IMR-90 (cell line): Measurements from ENCODE around the gene KATNB1. TPM values are rescaled to one million over a fixed set of nuclear protein-coding genes. Genes with fewer than 3 reads are reported as not detected.

Experiments
- ATAC-seq: fragments of 200-7000 bp; cut with Tn5 transposase; 2 replicates; pipeline ENCODE4 v1.9.1; 2020; ENCODE audit warnings: low read depth, mild to moderate bottlenecking, moderate library complexity
- BruUV-seq: library from RNA; stranded (reverse); fragments of 400-500 nt; replicated peaks from 2 replicates; lab custom pipeline; 2021; lab: Mats Ljungman, UMichigan
- CTCF ChIA-PET: fragments of 300-600 bp; formaldehyde crosslinking; extraction: SDS; loops from one replicate; lab custom pipeline; 2021; ENCODE audit warnings: antibody characterized with exemption; lab: Yijun Ruan, JAX
- POLR2A ChIA-PET: fragments of 300-600 bp; sonication (Branson Sonifier 250); formaldehyde crosslinking; loops from one replicate; lab custom pipeline; 2022; ENCODE audit warnings: antibody characterized with exemption; ENCODE audit not compliant: unreplicated experiment; lab: Charles Lee
- DNase-seq: peaks from one replicate; pipeline ENCODE4 v3.0.0; 2013
- H2AFZ ChIP-seq: replicated peaks from 2 replicates; pipeline ENCODE3; 2013; ENCODE audit warnings: low read length, mild to moderate bottlenecking; ENCODE audit not compliant: poor library complexity
- H2AK5ac ChIP-seq: 2 replicates; pipeline ENCODE4 v1.6.1; 2013; ENCODE audit warnings: low read depth, low read length, inconsistent platforms
- H2AK9ac ChIP-seq: replicated peaks from 2 replicates; pipeline ENCODE3; 2013; ENCODE audit warnings: mild to moderate bottlenecking, low read depth, low read length, moderate library complexity; ENCODE audit not compliant: poor library complexity
- H2BK120ac ChIP-seq: 2 replicates; pipeline ENCODE4 v1.6.1; 2013; ENCODE audit warnings: low read depth, low read length, inconsistent platforms
- H2BK15ac ChIP-seq: 3 replicates; pipeline ENCODE4 v1.6.1; 2013; ENCODE audit warnings: low read depth, low read length, inconsistent platforms
- H2BK20ac ChIP-seq: 2 replicates; pipeline ENCODE4 v1.6.1; 2013; ENCODE audit warnings: low read depth, mild to moderate bottlenecking, inconsistent platforms, low read length, moderate library complexity
- H2BK5ac ChIP-seq: 2 replicates; pipeline ENCODE4 v1.6.1; 2013; ENCODE audit warnings: mild to moderate bottlenecking, low read depth, low read length, inconsistent platforms; ENCODE audit not compliant: poor library complexity, severe bottlenecking
- H3K14ac ChIP-seq: replicated peaks from 2 replicates; pipeline ENCODE4 v1.6.1; 2013; ENCODE audit warnings: low read depth, low read length, inconsistent platforms
- H3K18ac ChIP-seq: 2 replicates; pipeline ENCODE4 v1.6.1; 2013; ENCODE audit warnings: low read depth, low read length, control low read depth
- H3K23ac ChIP-seq: 2 replicates; pipeline ENCODE4 v1.6.1; 2013; ENCODE audit warnings: low read depth, low read length, inconsistent platforms
- H3K27ac ChIP-seq: 2 replicates; pipeline ENCODE4 v1.5.1; 2013; ENCODE audit warnings: mild to moderate bottlenecking, control low read depth, low read length; ENCODE audit not compliant: insufficient read depth
- H3K27me3 ChIP-seq: 2 replicates; pipeline ENCODE4 v1.6.1; 2013; ENCODE audit warnings: low read length; ENCODE audit not compliant: control insufficient read depth, insufficient read depth
- H3K36me3 ChIP-seq: 2 replicates; pipeline ENCODE4 v1.6.1; 2013; ENCODE audit warnings: low read length, mixed read lengths; ENCODE audit not compliant: control insufficient read depth, insufficient read depth
- H3K4ac ChIP-seq: 2 replicates; pipeline ENCODE4 v1.6.1; 2013; ENCODE audit warnings: low read depth, low read length, inconsistent platforms
- H3K4me1 ChIP-seq: 2 replicates; pipeline ENCODE4 v1.6.1; 2013; ENCODE audit warnings: low read length, mixed read lengths; ENCODE audit not compliant: control insufficient read depth, insufficient read depth
- H3K4me2 ChIP-seq: 2 replicates; pipeline ENCODE4 v1.6.1; 2013; ENCODE audit warnings: low read depth, mild to moderate bottlenecking, control low read depth, low read length, moderate library complexity
- H3K4me3 ChIP-seq: 2 replicates; pipeline ENCODE4 v1.5.1; 2013; ENCODE audit warnings: low read depth, mild to moderate bottlenecking, control low read depth, low read length, moderate library complexity; ENCODE audit not compliant: insufficient read depth
- H3K56ac ChIP-seq: 2 replicates; pipeline ENCODE4 v1.6.1; 2013; ENCODE audit warnings: low read length, inconsistent platforms; ENCODE audit not compliant: insufficient read depth; ENCODE audit errors: extremely low read depth
- H3K79me1 ChIP-seq, 2 experiments: 2 replicates each; pipeline ENCODE4 v1.6.1; 2013; ENCODE audit warnings: low read length in 2 of 2, inconsistent platforms in 1 of 2, low read depth in 1 of 2
- H3K9ac ChIP-seq: 2 replicates; pipeline ENCODE4 v1.6.1; 2013; ENCODE audit warnings: low read depth, low read length, control low read depth
- H3K9me1 ChIP-seq: 2 replicates; pipeline ENCODE4 v1.6.1; 2013; ENCODE audit warnings: low read length, inconsistent platforms; ENCODE audit not compliant: insufficient read depth
- H3K9me3 ChIP-seq: 2 replicates; pipeline ENCODE4 v1.6.1; 2013; ENCODE audit warnings: low read length; ENCODE audit not compliant: control insufficient read depth, insufficient read depth
- H4K20me1 ChIP-seq: 2 replicates; pipeline ENCODE4 v1.6.1; 2013; ENCODE audit warnings: low read length, inconsistent platforms; ENCODE audit not compliant: insufficient read depth
- H4K5ac ChIP-seq: 2 replicates; pipeline ENCODE4 v1.6.1; 2013; ENCODE audit warnings: mild to moderate bottlenecking, low read depth, low read length, control low read depth
- H4K8ac ChIP-seq, 2 experiments: 2 replicates each; pipeline ENCODE4 v1.6.1; 2013; ENCODE audit warnings: low read depth in 2 of 2, low read length in 2 of 2, control low read depth in 1 of 2, inconsistent platforms in 1 of 2
- H4K91ac ChIP-seq: 2 replicates; pipeline ENCODE4 v1.6.1; 2013; ENCODE audit warnings: low read depth, low read length, inconsistent platforms; ENCODE audit not compliant: insufficient read depth
- BHLHE40 ChIP-seq: fragments of 150-350 bp; IDR thresholded peaks from 2 replicates; pipeline ENCODE4 v1.6.1; 2016; ENCODE audit warnings: mild to moderate bottlenecking, low read depth, low read length
- CEBPB ChIP-seq: IDR thresholded peaks from 2 replicates; pipeline ENCODE4 v1.6.1; 2012; ENCODE audit warnings: low read depth, low read length, improper control_type of control experiment
- CHD1 ChIP-seq: IDR thresholded peaks from 2 replicates; pipeline ENCODE4 v1.6.1; 2012; ENCODE audit warnings: low read depth, low read length, improper control_type of control experiment
- FOS ChIP-seq: fragments of 150-350 bp; IDR thresholded peaks from 2 replicates; pipeline ENCODE4 v1.6.1; 2016; ENCODE audit warnings: low read depth, low read length
- MAFK ChIP-seq: IDR thresholded peaks from 2 replicates; pipeline ENCODE4 v1.6.1; 2012; ENCODE audit warnings: low read depth, low read length, improper control_type of control experiment
- MAZ ChIP-seq: IDR thresholded peaks from 2 replicates; pipeline ENCODE4 v1.6.1; 2012; ENCODE audit warnings: low read depth, mild to moderate bottlenecking, low read length, improper control_type of control experiment, moderate library complexity, borderline replicate concordance
- MXI1 ChIP-seq: IDR thresholded peaks from 2 replicates; pipeline ENCODE4 v1.6.1; 2012; ENCODE audit warnings: low read depth, mild to moderate bottlenecking, low read length, moderate library complexity, borderline replicate concordance
- NFE2L2 ChIP-seq: fragments of 150-350 bp; IDR thresholded peaks from 2 replicates; pipeline ENCODE4 v1.6.1; 2016; ENCODE audit warnings: low read depth, mild to moderate bottlenecking, low read length
- POLR2A ChIP-seq: IDR thresholded peaks from 2 replicates; pipeline ENCODE4 v1.6.1; 2012; ENCODE audit warnings: mild to moderate bottlenecking, low read depth, low read length
- RAD21 ChIP-seq: IDR thresholded peaks from 2 replicates; pipeline ENCODE4 v1.6.1; 2012; ENCODE audit warnings: low read length, improper control_type of control experiment
- RCOR1 ChIP-seq: IDR thresholded peaks from 2 replicates; pipeline ENCODE4 v1.6.1; 2012; ENCODE audit warnings: mild to moderate bottlenecking, low read length, improper control_type of control experiment; ENCODE audit not compliant: insufficient replicate concordance
- RFX5 ChIP-seq: IDR thresholded peaks from 2 replicates; pipeline ENCODE4 v1.8.0; 2012; ENCODE audit warnings: low read depth, mild to moderate bottlenecking, low read length, moderate library complexity
- SMC3 ChIP-seq: fragments of 150-350 bp; IDR thresholded peaks from 2 replicates; pipeline ENCODE4 v1.6.1; 2016; ENCODE audit warnings: low read depth, mild to moderate bottlenecking, antibody characterized with exemption, low read length, moderate library complexity
- WGBS, 2 experiments: methylation state at CpG; one replicate each; pipeline versions ENCODE4 v1.1.5 to v1.1.7; 2013; ENCODE audit warnings: missing lambda C conversion rate in 2 of 2; ENCODE audit not compliant: insufficient read length in 1 of 2; ENCODE audit errors: extremely low coverage in 2 of 2; 5-methylcytosine and 5-hydroxymethylcytosine counted together
- dilution Hi-C: fragments of 300-500 bp; cut with HindIII; formaldehyde crosslinking; loops from one replicate; pipeline ENCODE4 v1.14.3; 2018; ENCODE audit warnings: low sequenced_read_pairs; ENCODE audit not compliant: unreplicated experiment
- in situ Hi-C: fragments of 300-500 bp; cut with MboI; formaldehyde crosslinking; loops from 3 replicates; pipeline ENCODE4 v1.14.3; 2019; ENCODE audit warnings: low sequenced_read_pairs, inconsistent platforms, mixed read lengths
- intact Hi-C: fragments of 100-400 bp; cut with micrococcal nuclease; formaldehyde crosslinking; loops from 2 replicates; pipeline ENCODE4 v1.10.0; 2022
- polyA plus RNA-seq, 3 experiments: library from polyadenylated mRNA; depleted of rRNA; stranded (reverse); fragments of >200 nt; gene quantifications; 2 replicates each; pipeline ENCODE4 v1.2.3, GENCODE V29; 2012; ENCODE audit warnings: low replicate concordance in 1 of 3
- total RNA-seq: library from RNA; depleted of rRNA; stranded (reverse); fragments of >200 nt; gene quantifications from 2 replicates; pipeline ENCODE4 v1.2.3, GENCODE V29; 2012
- TF ChIP-seq, protein P1 (sequence below): fragments of 150-350 bp; IDR thresholded peaks from 2 replicates; pipeline ENCODE4 v1.6.1; 2017; ENCODE audit warnings: mild to moderate bottlenecking, antibody characterized with exemption, low read length, low read depth
- TF ChIP-seq, protein P2 (sequence below): fragments of 150-350 bp; IDR thresholded peaks from 2 replicates; pipeline ENCODE4 v1.6.1; 2016; ENCODE audit warnings: low read depth, mild to moderate bottlenecking, low read length, moderate library complexity, borderline replicate concordance
- TF ChIP-seq, protein P3 (sequence below): conservative IDR thresholded peaks from 2 replicates; pipeline ENCODE4 v1.5.1; 2012; ENCODE audit warnings: mild to moderate bottlenecking, low read depth, low read length, improper control_type of control experiment

Gene KATNB1
- total and polyA plus RNA-seq, 2 of the 4 experiments (the other 2 are of a cell fraction), result 10.9 to 23.5 TPM

DNA sequence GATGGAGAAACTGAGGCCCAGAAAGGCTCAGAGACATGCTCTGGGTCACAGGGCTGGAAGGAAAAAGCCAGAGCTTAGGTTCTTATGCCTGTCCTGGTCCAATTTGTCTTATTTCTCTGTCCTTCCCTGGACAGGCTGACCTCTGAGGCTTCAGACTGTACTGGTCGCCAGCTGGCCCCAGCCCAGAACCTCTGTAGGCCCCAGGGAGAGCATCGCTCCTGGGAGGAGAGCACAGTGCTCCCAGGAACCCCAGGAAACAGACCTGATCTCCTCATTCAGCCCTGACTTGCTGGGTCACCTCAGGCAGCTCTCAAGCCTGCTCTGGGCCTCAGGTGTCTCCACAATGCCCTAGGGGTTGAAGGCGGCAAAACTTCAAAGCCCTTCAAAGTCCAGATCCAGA, 36.1 kb upstream of the KATNB1 start:
- Histone ChIP-seq H3K14ac (no peak overlapping the region), H3K18ac (no peak overlapping the region), H4K5ac (no peak overlapping the region), H2AK9ac (no peak overlapping the region), H3K27ac (no peak overlapping the region), H2BK120ac (no peak overlapping the region), H4K91ac (no peak overlapping the region), H2BK15ac (no peak overlapping the region), H2AK5ac (no peak overlapping the region), H3K4me1 (no peaks in the 10 kb centered on the region), H3K23ac (no peak overlapping the region), H2AFZ (no peak overlapping the region), H3K36me3 (no peaks in the 10 kb centered on the region), H3K56ac (no peak overlapping the region), H2BK5ac (no peak overlapping the region), H2BK20ac (no peak overlapping the region), H3K4me2 (no peak overlapping the region), H3K4me3 (no peak overlapping the region), H4K8ac (no peak overlapping the region), H3K27me3 (peaks cover 54% of the 10 kb centered on the region), H3K9me1 (no peaks in the 10 kb centered on the region), H3K9me3 (no peaks in the 10 kb centered on the region), H3K9ac (no peak overlapping the region), H4K20me1 (no peaks in the 10 kb centered on the region), H3K4ac (no peak overlapping the region), H3K79me1 (no peaks in the 10 kb centered on the region)
- WGBS, 2 experiments, result no CpG with 5 or more reads among the region's 3 CpGs
- intact Hi-C loops (no loop called here), dilution Hi-C loops (no loop called here), in situ Hi-C loops (no loop called here)
- no peak for TF ChIP-seq MXI1
- TF ChIP-seq RFX5, result no peak
- no peak for TF ChIP-seq RCOR1
- TF ChIP-seq, protein P1, sequence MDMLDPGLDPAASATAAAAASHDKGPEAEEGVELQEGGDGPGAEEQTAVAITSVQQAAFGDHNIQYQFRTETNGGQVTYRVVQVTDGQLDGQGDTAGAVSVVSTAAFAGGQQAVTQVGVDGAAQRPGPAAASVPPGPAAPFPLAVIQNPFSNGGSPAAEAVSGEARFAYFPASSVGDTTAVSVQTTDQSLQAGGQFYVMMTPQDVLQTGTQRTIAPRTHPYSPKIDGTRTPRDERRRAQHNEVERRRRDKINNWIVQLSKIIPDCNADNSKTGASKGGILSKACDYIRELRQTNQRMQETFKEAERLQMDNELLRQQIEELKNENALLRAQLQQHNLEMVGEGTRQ, result no peak
- TF ChIP-seq, protein P2, sequence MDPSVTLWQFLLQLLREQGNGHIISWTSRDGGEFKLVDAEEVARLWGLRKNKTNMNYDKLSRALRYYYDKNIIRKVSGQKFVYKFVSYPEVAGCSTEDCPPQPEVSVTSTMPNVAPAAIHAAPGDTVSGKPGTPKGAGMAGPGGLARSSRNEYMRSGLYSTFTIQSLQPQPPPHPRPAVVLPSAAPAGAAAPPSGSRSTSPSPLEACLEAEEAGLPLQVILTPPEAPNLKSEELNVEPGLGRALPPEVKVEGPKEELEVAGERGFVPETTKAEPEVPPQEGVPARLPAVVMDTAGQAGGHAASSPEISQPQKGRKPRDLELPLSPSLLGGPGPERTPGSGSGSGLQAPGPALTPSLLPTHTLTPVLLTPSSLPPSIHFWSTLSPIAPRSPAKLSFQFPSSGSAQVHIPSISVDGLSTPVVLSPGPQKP, result no peak
- no peak for TF ChIP-seq CEBPB
- TF ChIP-seq, protein P3, sequence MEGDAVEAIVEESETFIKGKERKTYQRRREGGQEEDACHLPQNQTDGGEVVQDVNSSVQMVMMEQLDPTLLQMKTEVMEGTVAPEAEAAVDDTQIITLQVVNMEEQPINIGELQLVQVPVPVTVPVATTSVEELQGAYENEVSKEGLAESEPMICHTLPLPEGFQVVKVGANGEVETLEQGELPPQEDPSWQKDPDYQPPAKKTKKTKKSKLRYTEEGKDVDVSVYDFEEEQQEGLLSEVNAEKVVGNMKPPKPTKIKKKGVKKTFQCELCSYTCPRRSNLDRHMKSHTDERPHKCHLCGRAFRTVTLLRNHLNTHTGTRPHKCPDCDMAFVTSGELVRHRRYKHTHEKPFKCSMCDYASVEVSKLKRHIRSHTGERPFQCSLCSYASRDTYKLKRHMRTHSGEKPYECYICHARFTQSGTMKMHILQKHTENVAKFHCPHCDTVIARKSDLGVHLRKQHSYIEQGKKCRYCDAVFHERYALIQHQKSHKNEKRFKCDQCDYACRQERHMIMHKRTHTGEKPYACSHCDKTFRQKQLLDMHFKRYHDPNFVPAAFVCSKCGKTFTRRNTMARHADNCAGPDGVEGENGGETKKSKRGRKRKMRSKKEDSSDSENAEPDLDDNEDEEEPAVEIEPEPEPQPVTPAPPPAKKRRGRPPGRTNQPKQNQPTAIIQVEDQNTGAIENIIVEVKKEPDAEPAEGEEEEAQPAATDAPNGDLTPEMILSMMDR, result no peak
- no peak for TF ChIP-seq SMC3
- no peak for TF ChIP-seq CHD1
- no peak for TF ChIP-seq NFE2L2
- TF ChIP-seq MAZ, result no peak
- TF ChIP-seq FOS, result no peak
- no peak for TF ChIP-seq BHLHE40
- no peak for TF ChIP-seq MAFK
- no peak for TF ChIP-seq RAD21
- TF ChIP-seq POLR2A, result no peak
- BruUV-seq, result no TSS peak
- ChIA-PET CTCF (interaction anchor here (0.6 kb wide), 1 partner anchor 13 kb away, joined by 3 read pairs; no protein-coding TSS in a partner anchor), POLR2A (no interaction called here)
- DNase-seq (no peak), ATAC-seq (no peak)
